Neuronal stem cell (in vitro differentiated cells): ENCODE data around the gene ANKS1B.
A peak's percentile ranks its signal among the peaks of the same experiment; 100 is the strongest.

Experiments used
- DNase-seq: peaks from one replicate; pipeline ENCODE4 v3.0.0-alpha.2; 2013; ENCODE audit warnings: low spot score
- H2AFZ ChIP-seq: one replicate; pipeline ENCODE4 v1.6.1; 2013; ENCODE audit warnings: mild to moderate bottlenecking, low read length, inconsistent platforms
- H2AK5ac ChIP-seq: 2 replicates; pipeline ENCODE4 v1.6.1; 2013; ENCODE audit warnings: low read depth, mild to moderate bottlenecking, inconsistent platforms, low read length, moderate library complexity, mixed read lengths
- H2BK120ac ChIP-seq: 2 replicates; pipeline ENCODE4 v1.6.1; 2013; ENCODE audit warnings: low read depth, mild to moderate bottlenecking, inconsistent platforms, low read length, moderate library complexity, mixed read lengths
- H2BK12ac ChIP-seq: one replicate; pipeline ENCODE4 v1.6.1; 2013; ENCODE audit warnings: low read length, inconsistent platforms
- H2BK15ac ChIP-seq: 2 replicates; pipeline ENCODE4 v1.6.1; 2013; ENCODE audit warnings: mild to moderate bottlenecking, low read length, inconsistent platforms, mixed read lengths
- H2BK5ac ChIP-seq: one replicate; pipeline ENCODE4 v1.6.1; 2013; ENCODE audit warnings: inconsistent platforms, mild to moderate bottlenecking, low read length, moderate library complexity
- H3K14ac ChIP-seq: one replicate; pipeline ENCODE4 v1.6.1; 2013; ENCODE audit warnings: low read length, inconsistent platforms
- H3K18ac ChIP-seq: 2 replicates; pipeline ENCODE4 v1.6.1; 2013; ENCODE audit warnings: low read length, inconsistent platforms
- H3K23ac ChIP-seq: 2 replicates; pipeline ENCODE4 v1.6.1; 2013; ENCODE audit warnings: low read depth, mild to moderate bottlenecking, mixed read lengths, low read length, inconsistent platforms; ENCODE audit not compliant: poor library complexity
- H3K27ac ChIP-seq: replicated peaks from 3 replicates; pipeline ENCODE4 v1.5.1; 2013; ENCODE audit warnings: low read length, inconsistent platforms
- H3K27me3 ChIP-seq, 3 experiments: 2 replicates each; pipeline ENCODE4 v1.6.1; 2013; ENCODE audit warnings: low read length in 3 of 3, mild to moderate bottlenecking in 2 of 3, inconsistent platforms in 1 of 3, low read depth in 1 of 3, mixed read lengths in 1 of 3, moderate library complexity in 1 of 3; ENCODE audit not compliant: control insufficient read depth in 3 of 3, insufficient read depth in 3 of 3
- H3K36me3 ChIP-seq, 2 donors: replicated peaks in 1 of 2; 2 replicates each; pipeline ENCODE4 v1.6.1; 2013; ENCODE audit warnings: low read length in 2 of 2; ENCODE audit not compliant: control insufficient read depth in 2 of 2, insufficient read depth in 2 of 2
- H3K4ac ChIP-seq: 2 replicates; pipeline ENCODE4 v1.6.1; 2013; ENCODE audit warnings: inconsistent platforms, mild to moderate bottlenecking, low read length, moderate library complexity
- H3K4me1 ChIP-seq, 2 donors: 1 replicate in 1 of 2; 2 replicates in 1 of 2; pipeline ENCODE4 v1.6.1; 2013; ENCODE audit warnings: low read length in 2 of 2, low read depth in 1 of 2; ENCODE audit not compliant: control insufficient read depth in 2 of 2, insufficient read depth in 1 of 2
- H3K4me2 ChIP-seq: one replicate; pipeline ENCODE4 v1.6.1; 2013; ENCODE audit warnings: mild to moderate bottlenecking, low read length, inconsistent platforms; ENCODE audit not compliant: insufficient read depth, poor library complexity, severe bottlenecking
- H3K4me3 ChIP-seq, 2 donors: 2 replicates each; pipeline ENCODE4 v1.5.1; 2013; ENCODE audit warnings: low read length in 2 of 2, mild to moderate bottlenecking in 2 of 2, inconsistent platforms in 1 of 2, moderate library complexity in 1 of 2
- H3K79me1 ChIP-seq: one replicate; pipeline ENCODE4 v1.6.1; 2013; ENCODE audit warnings: low read depth, mild to moderate bottlenecking, inconsistent platforms, low read length, moderate library complexity
- H3K9ac ChIP-seq: one replicate; pipeline ENCODE4 v1.6.1; 2013; ENCODE audit warnings: mild to moderate bottlenecking, low read depth, low read length, inconsistent platforms; ENCODE audit not compliant: poor library complexity
- H3K9me3 ChIP-seq, 2 donors: replicated peaks in 1 of 2; 2 replicates each; pipeline versions ENCODE3 to v1.6.1; 2013; ENCODE audit warnings: low read length in 2 of 2, mild to moderate bottlenecking in 2 of 2, inconsistent platforms in 1 of 2, low read depth in 1 of 2, mixed read lengths in 1 of 2, moderate library complexity in 1 of 2; ENCODE audit not compliant: control insufficient read depth in 2 of 2, insufficient read depth in 1 of 2
- H4K8ac ChIP-seq: one replicate; pipeline ENCODE4 v1.6.1; 2013; ENCODE audit warnings: low read depth, mild to moderate bottlenecking, inconsistent platforms, low read length, moderate library complexity
- H4K91ac ChIP-seq: one replicate; pipeline ENCODE4 v1.6.1; 2013; ENCODE audit warnings: low read length, low read depth, mild to moderate bottlenecking, inconsistent platforms; ENCODE audit not compliant: poor library complexity
- WGBS, 2 donors: extraction: QIAGEN DNeasy Blood & Tissue Kit; methylation state at CpG; one replicate each; pipeline ENCODE4 v1.1.7; 2013; ENCODE audit warnings: missing lambda C conversion rate in 2 of 2, mixed read lengths in 1 of 2; ENCODE audit not compliant: insufficient read length in 2 of 2, insufficient replicate concordance in 1 of 2; ENCODE audit errors: extremely low coverage in 2 of 2; 5-methylcytosine and 5-hydroxymethylcytosine counted together

ANKS1B gene

DNA sequence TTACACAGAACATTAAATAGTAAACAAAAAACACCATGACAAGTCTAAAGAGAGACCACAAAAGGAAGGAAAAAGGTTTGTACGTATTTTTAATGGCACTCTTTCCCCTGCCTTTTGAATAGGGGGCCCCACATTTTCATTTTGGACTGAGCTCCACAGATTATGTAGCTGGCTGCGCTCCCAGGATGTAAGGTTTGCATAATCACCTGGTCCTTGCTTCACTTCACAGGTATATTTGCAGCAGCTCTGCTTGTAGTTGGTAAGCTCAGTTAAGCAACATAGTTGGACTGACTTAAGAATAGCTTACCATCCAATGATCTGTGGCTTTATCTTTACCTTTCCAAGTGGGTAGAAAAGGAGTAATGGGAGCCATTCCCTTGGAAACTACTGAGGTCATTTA, 885.0 kb downstream of the ANKS1B start:
- H3K9me3 ChIP-seq: no peaks in the 10 kb centered on the region
- H2BK15ac ChIP-seq: no peak overlapping the region
- peaks cover 0 to 4% of the 10 kb centered on the region in 2 donors for H3K4me1 ChIP-seq
- H2AFZ ChIP-seq: no peak overlapping the region
- no peak overlapping the region for H2AK5ac ChIP-seq
- no peak overlapping the region for H2BK5ac ChIP-seq
- H4K91ac ChIP-seq: no peak overlapping the region
- H3K27ac ChIP-seq: no peak overlapping the region
- H3K23ac ChIP-seq: no peak overlapping the region
- no peak overlapping the region for H4K8ac ChIP-seq
- H2BK120ac ChIP-seq: no peak overlapping the region
- WGBS, 2 donors: no CpG with 5 or more reads among the region's 2 CpGs
- no peaks in the 10 kb centered on the region for H3K79me1 ChIP-seq
- no peaks in the 10 kb centered on the region for H3K27me3 ChIP-seq
- H2BK12ac ChIP-seq: no peak overlapping the region
- H3K4me2 ChIP-seq: no peak overlapping the region
- H3K4ac ChIP-seq: no peak overlapping the region
- H3K18ac ChIP-seq: no peak overlapping the region
- H3K4me3 ChIP-seq: no peak overlapping the region
- H3K14ac ChIP-seq: no peak overlapping the region
- DNase-seq: no peak
- no peaks in the 10 kb centered on the region for H3K36me3 ChIP-seq
- H3K9ac ChIP-seq: no peak overlapping the region

GRCh38 chr12:99097171-99097570, 887.6 kb downstream of the ANKS1B start:
- Histone ChIP-seq H3K4ac (no peak overlapping the region), H2BK120ac (no peak overlapping the region), H2AK5ac (no peak overlapping the region), H3K27me3 (no peaks in the 10 kb centered on the region), H3K27ac (no peak overlapping the region), H3K9me3 (no peaks in the 10 kb centered on the region), H2BK15ac (no peak overlapping the region), H4K91ac (no peak overlapping the region), H3K79me1 (no peaks in the 10 kb centered on the region), H3K14ac (no peak overlapping the region), H3K4me1 (peaks cover 0 to 1% of the 10 kb centered on the region in 2 donors), H3K18ac (no peak overlapping the region), H3K36me3 (no peaks in the 10 kb centered on the region), H2AFZ (no peak overlapping the region), H4K8ac (no peak overlapping the region), H3K23ac (no peak overlapping the region), H2BK5ac (no peak overlapping the region), H3K4me3 (no peak overlapping the region), H3K4me2 (no peak overlapping the region), H3K9ac (no peak overlapping the region), H2BK12ac (no peak overlapping the region)
- whole genome bisulfite sequencing, 2 donors: no CpG with 5 or more reads among the region's 2 CpGs
- no peak for DNase-seq

GRCh38 chr12:99093166-99093565, 891.6 kb downstream of the ANKS1B start:
- no peaks in the 10 kb centered on the region for H3K9me3 ChIP-seq
- no peak overlapping the region for H3K27ac ChIP-seq
- H2BK120ac ChIP-seq: no peak overlapping the region
- H3K4me3 ChIP-seq: no peak overlapping the region
- no peak overlapping the region for H2AK5ac ChIP-seq
- no peak overlapping the region for H3K9ac ChIP-seq
- no peak overlapping the region for H3K4ac ChIP-seq
- no peak for DNase-seq
- no peaks in the 10 kb centered on the region for H3K27me3 ChIP-seq
- no peaks in the 10 kb centered on the region for H3K36me3 ChIP-seq
- no peak overlapping the region for H2BK15ac ChIP-seq
- peaks cover 0 to 1% of the 10 kb centered on the region in 2 donors for H3K4me1 ChIP-seq
- no peak overlapping the region for H3K14ac ChIP-seq
- no peak overlapping the region for H3K18ac ChIP-seq
- H4K8ac ChIP-seq: no peak overlapping the region
- no CpG with 5 or more reads among the region's 3 CpGs for WGBS, 2 donors
- no peak overlapping the region for H3K23ac ChIP-seq
- no peak overlapping the region for H4K91ac ChIP-seq
- H2BK12ac ChIP-seq: no peak overlapping the region
- peak overlapping the region; percentile 1 for H2AFZ ChIP-seq
- no peak overlapping the region for H3K4me2 ChIP-seq
- no peak overlapping the region for H2BK5ac ChIP-seq
- H3K79me1 ChIP-seq: no peaks in the 10 kb centered on the region

- H3K4me3 ChIP-seq: no peak overlapping the region
- no peak overlapping the region for H4K8ac ChIP-seq
Measured at GRCh38 chr12:99092100-99092851, 892.5 kb downstream of the ANKS1B start.

More at GRCh38 chr12:99092100-99092851, 892.5 kb downstream of the ANKS1B start:
- Histone ChIP-seq H2AK5ac (no peak overlapping the region), H2BK15ac (no peak overlapping the region), H3K27me3 (no peaks in the 10 kb centered on the region), H2BK12ac (no peak overlapping the region), H3K4me1 (peaks cover under 1 to 3% of the 10 kb centered on the region in 2 donors), H3K27ac (no peak overlapping the region), H3K36me3 (no peaks in the 10 kb centered on the region), H2BK5ac (no peak overlapping the region), H3K14ac (no peak overlapping the region), H3K4ac (no peak overlapping the region), H2AFZ (peak overlapping the region; percentile 12), H3K4me2 (no peak overlapping the region), H3K18ac (no peak overlapping the region), H3K9me3 (no peaks in the 10 kb centered on the region), H2BK120ac (no peak overlapping the region), H3K79me1 (no peaks in the 10 kb centered on the region), H3K9ac (no peak overlapping the region), H3K23ac (no peak overlapping the region), H4K91ac (no peak overlapping the region)
- WGBS, 2 donors: no CpG with 5 or more reads among the region's 9 CpGs
- no peak for DNase-seq
